OCI-LY3 (cell line): ENCODE data around the gene UBE2D1.

Experiments
- H2AFZ ChIP-seq: fragments of 200-600, 300-600 bp; shearing (Covaris generic); 2 replicates; pipeline ENCODE4 v1.6.0; 2014; ENCODE audit warnings: antibody characterized with exemption, low read depth, low read length
- H3K27ac ChIP-seq: fragments of 200-600, 300-600 bp; sonication (generic); 2 replicates; pipeline ENCODE4 v1.5.1; 2014; ENCODE audit warnings: mild to moderate bottlenecking, low read length, moderate library complexity, mixed read lengths
- H3K27me3 ChIP-seq: fragments of 200-600, 300-600 bp; sonication (generic); 2 replicates; pipeline ENCODE4 v1.6.1; 2014; ENCODE audit warnings: low read depth, low read length, mixed read lengths
- H3K36me3 ChIP-seq: fragments of 200-600, 300-600 bp; sonication (generic); replicated peaks from 2 replicates; pipeline ENCODE3; 2014; ENCODE audit warnings: low read depth, low read length, mixed read lengths
- H3K4me1 ChIP-seq: fragments of 300-600, 200-600 bp; sonication (generic); 2 replicates; pipeline ENCODE4 v1.6.1; 2014; ENCODE audit warnings: low read length, mixed read lengths
- H3K4me2 ChIP-seq: fragments of 200-600, 300-600 bp; sonication (generic); 2 replicates; pipeline ENCODE4 v1.6.1; 2014; ENCODE audit warnings: low read length, mixed read lengths
- H3K4me3 ChIP-seq: fragments of 300-600, 200-600 bp; sonication (generic); 2 replicates; pipeline ENCODE4 v1.5.1; 2014; ENCODE audit warnings: antibody characterized with exemption, mild to moderate bottlenecking, low read length, moderate library complexity
- H3K79me2 ChIP-seq: fragments of 300-600, 200-600 bp; shearing (Covaris generic); 2 replicates; pipeline ENCODE4 v1.6.1; 2014; ENCODE audit warnings: mild to moderate bottlenecking, low read length, mixed read lengths
- H3K9ac ChIP-seq: fragments of 300-600, 200-600 bp; shearing (Covaris generic); 2 replicates; pipeline ENCODE4 v1.6.0; 2014; ENCODE audit warnings: mild to moderate bottlenecking, low read length, moderate library complexity
- H3K9me3 ChIP-seq: fragments of 200-600, 300-600 bp; shearing (Covaris generic); 2 replicates; pipeline ENCODE4 v1.6.1; 2014; ENCODE audit warnings: low read length, mixed read lengths; ENCODE audit not compliant: insufficient read depth
- H4K20me1 ChIP-seq: fragments of 200-600, 300-600 bp; sonication (generic); 2 replicates; pipeline ENCODE4 v1.6.1; 2016; ENCODE audit warnings: low read length, mixed read lengths; ENCODE audit not compliant: insufficient read depth
- CTCF ChIP-seq: fragments of 200-600, 300-600 bp; sonication (generic); IDR thresholded peaks from 2 replicates; pipeline ENCODE4 v1.5.1; 2014; ENCODE audit warnings: antibody characterized with exemption, low read length, low read depth
- EZH2phosphoT487 ChIP-seq: fragments of 200-600 bp; shearing (Covaris generic); IDR thresholded peaks from 2 replicates; pipeline ENCODE4 v1.6.1; 2018; ENCODE audit warnings: antibody characterized with exemption, mixed run types, low read depth

The UBE2D1 gene

GRCh38 chr10:58351616-58352578 is 17.1 kb downstream of the UBE2D1 start:
- TF ChIP-seq EZH2phosphoT487 (no peak), CTCF (no peak)
- H3K36me3 ChIP-seq: no peaks in the 10 kb centered on the region
- H3K27me3 ChIP-seq: no peaks in the 10 kb centered on the region
- no peak overlapping the region for H3K4me2 ChIP-seq
- no peak overlapping the region for H3K27ac ChIP-seq
- H3K4me3 ChIP-seq: no peak overlapping the region
- H3K9me3 ChIP-seq: no peaks in the 10 kb centered on the region
- H3K79me2 ChIP-seq: peaks cover 30% of the 10 kb centered on the region
- H2AFZ ChIP-seq: no peak overlapping the region
- H4K20me1 ChIP-seq: no peaks in the 10 kb centered on the region; the same call in 1 of the 2 replicates
- 0 out of 2 replicates have a peak, but pooled peaks cover 4% of the 10 kb centered on the region for H3K4me1 ChIP-seq
- H3K9ac ChIP-seq: no peak overlapping the region

GRCh38 chr10:58352956-58353610 is 18.3 kb downstream of the UBE2D1 start:
- Histone ChIP-seq H3K9ac (no peak overlapping the region), H3K79me2 (peaks cover 30% of the 10 kb centered on the region), H2AFZ (no peak overlapping the region), H3K4me3 (no peak overlapping the region), H3K36me3 (no peaks in the 10 kb centered on the region), H3K27me3 (no peaks in the 10 kb centered on the region), H3K27ac (no peak overlapping the region), H3K4me2 (no peak overlapping the region), H3K9me3 (no peaks in the 10 kb centered on the region), H4K20me1 (no peaks in the 10 kb centered on the region; the same call in 1 of the 2 replicates), H3K4me1 (0 out of 2 replicates have a peak, but pooled peaks cover 4% of the 10 kb centered on the region)
- TF ChIP-seq CTCF (no peak), EZH2phosphoT487 (no peak)

- H3K4me2 ChIP-seq: no peak overlapping the region
- H3K27me3 ChIP-seq: no peaks in the 10 kb centered on the region
- no peaks in the 10 kb centered on the region for H3K36me3 ChIP-seq
- H3K9me3 ChIP-seq: no peaks in the 10 kb centered on the region
- TF ChIP-seq EZH2phosphoT487 (no peak), CTCF (no peak)
- no peak overlapping the region for H2AFZ ChIP-seq
- H3K9ac ChIP-seq: no peak overlapping the region
- no peaks in the 10 kb centered on the region; the same call in 1 of the 2 replicates for H4K20me1 ChIP-seq
- H3K4me1 ChIP-seq: 0 out of 2 replicates have a peak, but pooled peaks cover 4% of the 10 kb centered on the region
- H3K4me3 ChIP-seq: no peak overlapping the region
- peaks cover 12% of the 10 kb centered on the region for H3K79me2 ChIP-seq
- no peak overlapping the region for H3K27ac ChIP-seq
These were observed 21.9 kb downstream of the UBE2D1 start for GRCh38 chr10:58356756-58357155.

- Histone ChIP-seq H3K27ac (no peak overlapping the region), H3K36me3 (no peaks in the 10 kb centered on the region), H2AFZ (no peak overlapping the region), H3K27me3 (no peaks in the 10 kb centered on the region), H4K20me1 (no peaks in the 10 kb centered on the region; the same call in 1 of the 2 replicates), H3K9me3 (no peaks in the 10 kb centered on the region), H3K4me2 (no peak overlapping the region), H3K4me1 (no peaks in the 10 kb centered on the region), H3K79me2 (peaks cover 3% of the 10 kb centered on the region; the same call in 1 of the 2 replicates), H3K4me3 (no peak overlapping the region), H3K9ac (no peak overlapping the region)
- no peak for TF ChIP-seq EZH2phosphoT487
- no peak for TF ChIP-seq CTCF
These were observed 23.6 kb downstream of the UBE2D1 start for GRCh38 chr10:58358314-58358933.
